BLaER1 (cell line): ENCODE data around the gene DPM2.
A peak's percentile ranks its signal among the peaks of the same experiment; 100 is the strongest.

Source experiments
- H3K27ac ChIP-seq: shearing (Covaris generic); formaldehyde crosslinking; 2 replicates; pipeline ENCODE4 v1.8.1; 2022
- H3K27me3 ChIP-seq: shearing (Covaris generic); formaldehyde crosslinking; 2 replicates; pipeline ENCODE4 v1.8.1; 2022
- H3K36me3 ChIP-seq: shearing (Covaris generic); formaldehyde crosslinking; 2 replicates; pipeline ENCODE4 v1.8.1; 2022
- H3K4me1 ChIP-seq: shearing (Covaris generic); formaldehyde crosslinking; 2 replicates; pipeline ENCODE4 v1.8.1; 2022
- H3K4me2 ChIP-seq: shearing (Covaris generic); formaldehyde crosslinking; 2 replicates; pipeline ENCODE4 v1.8.1; 2022
- H3K4me3 ChIP-seq: shearing (Covaris generic); formaldehyde crosslinking; 2 replicates; pipeline ENCODE4 v1.8.1; 2022
- H3K9ac ChIP-seq: shearing (Covaris generic); formaldehyde crosslinking; 2 replicates; pipeline ENCODE4 v1.8.1; 2022
- H3K9me3 ChIP-seq: shearing (Covaris generic); formaldehyde crosslinking; 2 replicates; pipeline ENCODE4 v1.8.1; 2022
- H4K20me1 ChIP-seq: shearing (Covaris generic); formaldehyde crosslinking; 2 replicates; pipeline ENCODE4 v1.8.1; 2022
- Cebpa-rat ChIP-seq: shearing (Covaris generic); IDR thresholded peaks from 2 replicates; pipeline ENCODE4 v1.8.1; 2022

DPM2 gene

GRCh38 chr9:127930231-127931091 is 7.2 kb downstream of the DPM2 start, which contains the start of gene PIP5KL1:
PIP5KL1 (minus strand) TSS chr9:127930777; CDS start chr9:127930752, 25 bp downstream.
- Histone ChIP-seq H3K4me3 (peak within 1 kb of the TSS; percentile 73), H3K27ac (no peak within 1 kb of the TSS), H3K9ac (no peak within 1 kb of the TSS; the same call in 1 of the 2 replicates), H3K4me1 (peaks cover 45% of the 10 kb centered on the region), H4K20me1 (peaks cover 74% of the 10 kb centered on the region), H3K4me2 (peak within 1 kb of the TSS; percentile 100), H3K27me3 (peaks cover 51% of the 10 kb centered on the region), H3K36me3 (peaks cover 13% of the 10 kb centered on the region), H3K9me3 (no peaks in the 10 kb centered on the region)
- TF ChIP-seq Cebpa-rat, result no peak

- Histone ChIP-seq H3K4me2 (no peak overlapping the region), H3K27ac (no peak overlapping the region), H3K27me3 (peaks cover 60% of the 10 kb centered on the region), H4K20me1 (peaks cover 74% of the 10 kb centered on the region), H3K9ac (no peak overlapping the region), H3K9me3 (no peaks in the 10 kb centered on the region), H3K4me1 (peaks cover 36% of the 10 kb centered on the region), H3K4me3 (no peak overlapping the region), H3K36me3 (peaks cover 5% of the 10 kb centered on the region)
- no peak for TF ChIP-seq Cebpa-rat
These were observed 8.1 kb downstream of the DPM2 start for GRCh38 chr9:127929625-127929979.

- Histone ChIP-seq H4K20me1 (peaks cover 74% of the 10 kb centered on the region), H3K4me3 (no peak overlapping the region), H3K27ac (no peak overlapping the region), H3K4me2 (no peak overlapping the region), H3K9ac (no peak overlapping the region), H3K36me3 (no peaks in the 10 kb centered on the region), H3K27me3 (peaks cover 65% of the 10 kb centered on the region), H3K4me1 (peaks cover 33% of the 10 kb centered on the region), H3K9me3 (no peaks in the 10 kb centered on the region)
- TF ChIP-seq Cebpa-rat, result no peak
These were observed 8.7 kb downstream of the DPM2 start for GRCh38 chr9:127928676-127929624.

- Histone ChIP-seq H3K9me3 (no peaks in the 10 kb centered on the region), H3K36me3 (no peaks in the 10 kb centered on the region), H3K27ac (no peak overlapping the region), H3K4me3 (no peak overlapping the region), H4K20me1 (peaks cover 83% of the 10 kb centered on the region), H3K27me3 (peaks cover 74% of the 10 kb centered on the region), H3K4me1 (peaks cover 33% of the 10 kb centered on the region), H3K9ac (no peak overlapping the region), H3K4me2 (peak overlapping the region; percentile 30; the same call in 1 of the 2 replicates)
- no peak for TF ChIP-seq Cebpa-rat
These were observed 9.5 kb downstream of the DPM2 start for GRCh38 chr9:127927988-127928675.

GRCh38 chr9:127927201-127927987 is 10.3 kb downstream of the DPM2 start:
- H3K4me2 ChIP-seq, result peak overlapping the region; percentile 78
- H3K9me3 ChIP-seq, result no peaks in the 10 kb centered on the region
- no peak overlapping the region for H3K27ac ChIP-seq
- H3K27me3 ChIP-seq, result peaks cover 78% of the 10 kb centered on the region
- 0 out of 2 replicates have a peak overlapping the region, but pooled peaks have one; percentile 18 for H3K9ac ChIP-seq
- no peak for TF ChIP-seq Cebpa-rat
- peaks cover 33% of the 10 kb centered on the region for H3K4me1 ChIP-seq
- peak overlapping the region; percentile 57 for H3K4me3 ChIP-seq
- no peaks in the 10 kb centered on the region for H3K36me3 ChIP-seq
- peaks cover 89% of the 10 kb centered on the region for H4K20me1 ChIP-seq

GRCh38 chr9:127926906-127927200 is 10.8 kb downstream of the DPM2 start:
- no peak for TF ChIP-seq Cebpa-rat
- Histone ChIP-seq H3K4me2 (peak overlapping the region; percentile 78), H3K4me1 (peaks cover 35% of the 10 kb centered on the region), H3K27me3 (peaks cover 82% of the 10 kb centered on the region), H4K20me1 (peaks cover 90% of the 10 kb centered on the region), H3K9ac (0 out of 2 replicates have a peak overlapping the region, but pooled peaks have one; percentile 18), H3K4me3 (peak overlapping the region; percentile 57), H3K27ac (no peak overlapping the region), H3K9me3 (no peaks in the 10 kb centered on the region), H3K36me3 (no peaks in the 10 kb centered on the region)

GRCh38 chr9:127925959-127926905 is 11.4 kb downstream of the DPM2 start:
- Histone ChIP-seq H3K9me3 (no peaks in the 10 kb centered on the region), H3K27me3 (peaks cover 84% of the 10 kb centered on the region), H3K27ac (no peak overlapping the region), H3K9ac (no peak overlapping the region), H3K4me1 (peaks cover 35% of the 10 kb centered on the region), H3K36me3 (no peaks in the 10 kb centered on the region), H3K4me2 (peak overlapping the region; percentile 78), H4K20me1 (peaks cover 86% of the 10 kb centered on the region), H3K4me3 (peak overlapping the region; percentile 57; the same call in 1 of the 2 replicates)
- TF ChIP-seq Cebpa-rat, result no peak
